Occipital lobe (tissue), 2 donors: Measurements from ENCODE around the gene TMC4. TPM values are rescaled to one million over a fixed set of nuclear protein-coding genes. Genes with fewer than 3 reads are reported as not detected.
"Not testable (repeated sequence)": the region's sequence is repeated elsewhere in the genome, so short reads cannot be mapped to it uniquely, and the experiment has no call there.

Source experiments
- DNase-seq: peaks from one replicate; lab custom pipeline; 2025; lab: John Stamatoyannopoulos, UW
- total RNA-seq: library from RNA; depleted of rRNA; stranded (reverse); fragments of >200 nt; gene quantifications from one replicate; pipeline ENCODE4 v1.2.3, GENCODE V29; 2014

Gene TMC4
- total RNA-seq, 1 donor from 2014 or later, result not detected

DNA sequence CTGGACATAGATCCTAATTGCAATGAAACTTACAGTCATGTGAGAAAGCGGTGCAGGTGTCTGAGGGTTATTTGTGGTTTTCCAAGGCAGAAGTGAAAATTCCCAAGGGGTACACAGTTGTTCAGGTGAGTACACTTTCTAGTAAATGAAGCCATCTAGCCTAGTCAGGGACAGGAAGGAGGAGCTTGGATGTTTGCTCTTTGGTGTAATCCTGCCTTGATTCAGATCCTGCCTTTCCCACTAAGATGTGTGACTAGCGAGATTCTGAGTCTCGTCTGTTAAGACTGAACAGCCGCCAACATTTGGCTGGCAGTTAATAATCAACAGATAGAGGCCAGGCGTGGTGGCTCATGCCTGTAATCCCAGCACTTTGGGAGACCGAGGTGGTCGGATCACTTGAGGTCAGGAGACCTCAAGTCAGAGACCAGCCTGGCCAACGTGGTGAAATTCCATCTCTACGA is 30.2 kb upstream of the TMC4 start:
- DNase-seq, result no peak

GRCh38 chr19:54201980-54202379 is 29.0 kb upstream of the TMC4 start:
- no peak for DNase-seq

DNA sequence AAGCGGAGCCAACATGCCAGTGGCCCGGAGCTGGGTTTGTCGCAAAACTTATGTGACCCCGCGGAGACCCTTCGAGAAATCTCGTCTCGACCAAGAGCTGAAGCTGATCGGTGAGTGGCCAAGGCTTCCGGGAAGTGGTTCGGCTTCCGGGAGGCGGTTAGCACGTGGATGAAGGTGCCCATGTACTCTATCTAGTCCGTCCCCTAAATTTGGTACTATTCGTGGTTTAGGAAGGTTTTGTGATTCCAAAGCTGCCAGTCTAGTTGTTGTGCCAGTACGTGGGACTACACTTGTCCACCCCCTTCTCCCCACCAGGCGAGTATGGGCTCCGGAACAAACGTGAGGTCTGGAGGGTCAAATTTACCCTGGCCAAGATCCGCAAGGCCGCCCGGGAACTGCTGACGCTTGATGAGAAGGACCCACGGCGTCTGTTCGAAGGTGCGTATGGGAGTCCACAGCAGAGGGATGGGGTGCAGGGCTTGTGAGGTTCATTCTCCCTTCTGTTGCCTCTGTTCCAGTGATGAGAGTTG is 28.3 kb upstream of the TMC4 start:
- DNase-seq, result no peak

- no peak for DNase-seq
Measured at GRCh38 chr19:54199401-54199800, 26.4 kb upstream of the TMC4 start.

DNA sequence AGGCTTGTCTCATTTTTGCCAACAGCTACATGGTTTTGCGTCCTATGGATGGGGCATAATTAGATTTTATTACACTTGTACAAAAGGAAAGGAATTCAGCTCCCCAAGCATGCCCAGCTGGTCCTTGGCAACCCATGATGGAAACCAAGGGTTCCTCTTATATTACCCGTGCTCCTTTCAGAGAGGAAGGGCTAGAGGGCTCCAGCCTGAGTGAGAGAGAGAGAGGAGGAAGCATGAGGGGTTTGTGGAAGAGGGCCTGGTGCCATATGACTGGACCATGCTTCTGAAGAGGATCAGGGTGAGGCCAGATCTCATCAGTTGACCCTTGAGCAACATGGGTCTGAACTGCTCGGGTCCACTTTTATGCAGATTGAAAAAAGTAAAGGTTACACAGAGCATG is 24.2 kb upstream of the TMC4 start:
- DNase-seq, result no peak

- no peak for DNase-seq
Measured at GRCh38 chr19:54196536-54196935, 23.6 kb upstream of the TMC4 start.

- DNase-seq, result not testable (repeated sequence)
Measured at GRCh38 chr19:54194463-54194862, 21.5 kb upstream of the TMC4 start.

DNA sequence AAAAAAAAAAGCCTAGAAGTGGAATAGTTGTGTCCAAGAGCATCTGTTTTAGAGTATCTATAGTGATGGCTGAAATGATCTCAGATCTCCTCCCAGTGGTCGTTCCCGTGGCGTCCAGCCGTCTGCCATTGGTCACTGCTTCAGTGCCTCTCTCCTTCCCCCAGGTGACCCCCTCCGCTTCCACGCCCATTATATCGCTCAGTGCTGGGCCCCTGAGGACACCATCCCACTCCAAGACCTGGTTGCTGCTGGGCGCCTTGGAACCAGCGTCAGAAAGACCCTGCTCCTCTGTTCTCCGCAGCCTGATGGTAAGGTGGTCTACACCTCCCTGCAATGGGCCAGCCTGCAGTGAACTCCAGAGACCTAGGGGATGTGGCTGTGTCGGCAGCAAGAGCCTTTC is 20.1 kb upstream of the TMC4 start:
- no peak for DNase-seq

- no peak for DNase-seq
Measured at GRCh38 chr19:54191811-54192453, 19.0 kb upstream of the TMC4 start.

DNA sequence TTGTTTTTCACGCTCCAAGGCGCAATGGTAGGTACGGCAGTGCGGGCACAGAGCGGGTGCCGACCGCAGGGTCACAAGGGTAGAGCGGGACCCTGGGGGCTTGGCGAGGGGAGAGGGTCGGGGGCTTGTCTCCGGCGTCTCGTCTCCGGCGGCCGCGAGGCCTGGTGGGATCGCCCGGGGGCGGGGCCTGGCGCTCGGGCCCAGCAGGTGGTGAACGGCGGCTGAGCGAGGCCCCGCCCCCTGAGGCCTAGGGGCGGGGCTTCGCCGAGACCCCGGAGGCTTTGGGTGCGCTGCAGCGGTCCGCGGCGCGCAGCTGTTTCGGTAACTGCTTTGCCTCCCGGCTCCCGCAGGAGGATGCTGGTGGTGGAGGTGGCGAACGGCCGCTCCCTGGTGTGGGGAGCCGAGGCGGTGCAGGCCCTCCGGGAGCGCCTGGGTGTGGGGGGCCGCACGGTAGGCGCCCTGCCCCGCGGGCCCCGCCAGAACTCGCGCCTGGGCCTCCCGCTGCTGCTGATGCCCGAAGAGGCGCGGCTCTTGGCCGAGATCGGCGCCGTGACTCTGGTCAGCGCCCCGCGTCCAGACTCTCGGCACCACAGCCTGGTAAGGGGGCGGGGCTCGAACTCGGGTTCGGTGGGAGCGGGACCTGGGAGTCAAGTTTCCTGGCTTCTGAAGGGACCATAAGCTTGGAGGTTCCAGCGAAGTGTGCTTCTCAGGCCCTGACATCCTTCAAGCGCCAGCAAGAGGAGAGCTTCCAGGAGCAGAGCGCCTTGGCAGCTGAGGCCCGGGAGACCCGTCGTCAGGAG is 18.3 kb upstream of the TMC4 start, which contains the start of gene TSEN34:
TSEN34 (plus strand) TSS at position 298 of the 800 bp plus-strand sequence; CDS start at position 355, 57 bp downstream.
- DNase-seq, result peak; percentile 83

DNA sequence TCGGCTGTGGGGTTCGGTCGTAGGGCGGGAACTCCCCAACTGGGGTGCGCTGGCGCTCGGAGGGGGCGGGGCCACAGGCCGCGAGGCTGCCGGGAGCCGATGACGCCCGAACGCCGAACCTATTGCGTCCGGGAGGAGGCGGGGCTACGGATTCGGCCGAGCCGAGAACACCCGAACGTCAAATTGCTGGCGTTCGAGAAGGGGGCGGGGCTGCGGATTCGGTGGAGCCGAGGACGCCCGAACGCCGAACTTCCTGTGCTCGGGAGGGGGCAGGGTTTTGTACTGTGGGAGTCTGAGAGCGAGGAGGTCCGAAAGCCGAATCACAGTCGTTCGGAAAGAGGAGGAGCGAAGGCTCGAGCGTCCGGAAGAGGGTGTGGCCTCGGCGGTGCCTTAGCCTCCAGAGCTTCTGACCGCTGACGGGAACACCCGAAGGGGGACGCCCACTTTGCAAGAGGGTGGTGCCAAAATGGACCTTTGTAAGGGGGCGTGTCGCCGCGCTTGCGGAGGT is 17.6 kb upstream of the TMC4 start:
- DNase-seq, result peak; percentile 99

- DNase-seq, result peak; percentile 99
Measured at GRCh38 chr19:54189735-54190502, 17.0 kb upstream of the TMC4 start.

DNA sequence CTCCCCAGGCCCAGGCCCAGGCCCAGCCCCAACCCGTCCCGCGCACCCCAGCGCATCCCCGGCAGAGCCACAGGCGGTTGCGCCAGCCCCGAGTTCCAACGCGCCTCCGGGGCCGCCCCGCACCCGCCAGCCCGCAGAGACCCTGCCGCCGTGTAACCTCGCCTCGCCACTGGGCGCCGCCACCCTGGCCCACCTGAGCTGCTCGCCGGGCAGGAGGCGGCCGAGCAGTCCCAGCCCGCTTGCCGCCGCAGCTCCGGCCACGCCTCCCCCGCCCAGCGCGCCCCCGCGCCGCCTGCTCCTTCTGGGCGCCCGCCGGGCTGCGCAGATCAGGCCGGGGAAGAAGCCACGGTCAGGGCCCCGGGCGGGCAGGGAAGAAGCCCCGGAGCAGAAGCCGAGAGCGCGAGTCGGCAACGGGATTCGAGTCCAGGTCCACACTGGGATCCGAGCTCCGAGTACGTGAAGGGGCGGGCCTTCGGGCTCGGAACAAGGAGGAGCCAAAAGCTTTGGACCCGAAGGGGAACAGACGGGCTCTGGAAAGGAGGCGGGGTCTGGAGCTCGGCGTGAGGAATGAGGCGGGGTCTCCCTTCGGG is 16.3 kb upstream of the TMC4 start, which contains the start of gene MBOAT7:
MBOAT7 (minus strand) TSS at position 436 of the 590 bp plus-strand sequence. CDS start 1,072 bp downstream, outside the sequence.
- no peak for DNase-seq

DNA sequence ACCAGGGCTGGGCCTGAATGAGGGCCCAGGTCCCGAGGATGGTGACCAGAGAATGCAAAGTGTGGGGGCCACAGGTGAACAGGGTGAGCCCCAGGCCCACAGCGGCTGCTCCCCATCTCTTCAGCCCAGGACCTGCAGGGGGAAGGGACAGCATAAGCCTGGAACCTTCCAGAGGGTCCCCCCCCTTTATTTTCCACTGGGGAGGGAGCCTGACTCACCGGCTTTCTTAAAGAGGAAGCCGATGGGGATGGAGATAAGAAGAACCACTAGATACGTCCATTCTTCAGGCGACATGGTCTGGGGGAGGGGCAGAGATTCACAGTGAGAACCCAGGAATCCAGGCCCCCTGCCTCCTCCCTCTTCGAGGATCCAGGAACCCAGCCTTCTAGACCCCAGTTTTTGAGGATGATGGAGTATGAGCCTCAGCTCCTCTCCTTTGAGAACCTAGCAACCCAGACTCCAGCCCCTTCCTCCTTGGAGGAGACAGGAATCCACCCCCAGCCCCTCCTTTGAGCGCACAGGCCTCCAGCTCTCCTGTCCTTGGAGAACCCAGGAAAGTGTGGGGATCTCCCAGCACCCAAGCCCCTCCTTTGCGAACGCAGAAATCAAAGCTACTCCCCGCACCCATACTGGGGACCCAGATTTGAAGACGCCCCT is 15.4 kb upstream of the TMC4 start:
- no peak for DNase-seq

- no peak for DNase-seq
Measured at GRCh38 chr19:54186934-54187381, 14.0 kb upstream of the TMC4 start.

DNA sequence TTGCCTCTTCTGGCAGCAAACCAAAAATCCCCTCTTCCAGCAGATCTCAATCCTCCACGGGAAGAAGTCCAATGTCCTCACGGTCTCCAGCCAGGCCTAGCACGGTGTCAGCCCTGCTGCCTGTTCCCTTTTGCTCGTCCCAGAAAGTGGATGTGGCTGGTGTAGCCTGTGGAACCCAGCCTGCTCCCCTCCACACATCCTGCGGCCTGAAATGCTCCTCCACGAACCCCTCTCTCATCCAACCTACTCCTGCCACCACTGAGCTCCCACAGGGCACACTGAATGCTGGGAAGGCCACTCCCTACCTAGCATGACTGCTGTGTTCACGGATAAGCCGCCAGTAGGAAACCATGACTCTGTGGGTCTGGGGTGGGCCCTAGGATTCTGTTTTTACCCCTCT is 13.4 kb upstream of the TMC4 start:
- DNase-seq, result no peak

DNA sequence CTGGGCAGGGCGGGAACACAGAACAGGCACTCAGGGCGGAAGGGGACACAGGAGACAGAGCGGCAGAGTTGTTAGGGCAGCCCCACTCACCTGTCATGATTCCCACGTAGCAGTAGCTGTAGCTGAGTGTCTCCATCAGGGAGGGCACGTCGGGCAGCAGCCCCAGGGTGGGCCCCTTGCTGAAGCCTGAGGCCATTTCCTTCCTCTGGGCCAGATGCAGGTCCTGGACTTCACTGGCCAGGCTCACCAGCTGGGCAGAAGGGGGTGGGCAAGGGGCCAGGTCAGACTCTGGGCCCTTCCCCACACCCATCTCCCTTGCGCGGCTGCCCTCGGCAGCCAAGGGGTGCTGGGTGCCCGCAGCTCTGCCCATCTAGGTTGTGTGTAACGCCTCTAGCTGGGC is 10.5 kb upstream of the TMC4 start:
- no peak for DNase-seq

DNA sequence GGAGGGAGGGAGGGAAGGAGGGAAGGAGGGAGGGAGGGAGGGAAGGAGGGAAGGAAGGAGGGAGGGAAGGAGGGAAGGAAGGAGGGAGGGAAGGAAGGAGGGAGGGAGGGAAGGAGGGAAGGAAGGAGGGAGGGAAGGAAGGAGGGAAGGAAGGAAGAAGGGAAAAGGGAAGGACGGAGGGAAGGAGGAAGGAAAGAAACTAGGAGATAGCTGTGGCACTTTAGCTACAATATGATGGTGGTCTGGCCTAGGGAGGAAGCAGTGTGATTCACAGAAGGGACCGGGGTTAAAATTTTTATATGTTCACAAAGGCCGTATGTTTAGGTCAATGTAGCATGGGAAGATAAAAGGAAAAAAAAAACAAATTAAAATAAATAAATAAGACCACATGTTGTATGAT is 8.9 kb upstream of the TMC4 start:
- DNase-seq, result not testable (repeated sequence)

DNA sequence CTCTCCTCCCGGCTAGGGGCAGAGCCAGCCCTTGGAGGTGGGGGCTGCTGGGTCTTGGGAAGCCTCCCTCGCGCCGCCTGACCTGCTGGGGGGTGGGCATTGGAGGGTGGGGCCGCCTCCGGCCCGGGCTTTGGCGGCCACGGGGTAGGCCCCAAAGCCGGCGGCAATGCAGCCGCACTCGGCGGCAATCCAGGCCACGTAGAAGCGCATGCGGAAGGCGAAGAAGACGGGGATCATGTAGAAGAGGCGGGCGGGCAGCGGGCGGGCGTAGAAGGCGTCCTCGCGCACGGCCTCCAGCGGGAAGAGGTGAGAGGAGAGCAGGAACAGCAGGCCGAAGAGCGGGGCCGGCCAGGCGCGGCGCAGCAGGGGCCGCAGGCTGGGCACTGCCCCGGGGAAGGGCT is 7.7 kb upstream of the TMC4 start:
- no peak for DNase-seq

DNA sequence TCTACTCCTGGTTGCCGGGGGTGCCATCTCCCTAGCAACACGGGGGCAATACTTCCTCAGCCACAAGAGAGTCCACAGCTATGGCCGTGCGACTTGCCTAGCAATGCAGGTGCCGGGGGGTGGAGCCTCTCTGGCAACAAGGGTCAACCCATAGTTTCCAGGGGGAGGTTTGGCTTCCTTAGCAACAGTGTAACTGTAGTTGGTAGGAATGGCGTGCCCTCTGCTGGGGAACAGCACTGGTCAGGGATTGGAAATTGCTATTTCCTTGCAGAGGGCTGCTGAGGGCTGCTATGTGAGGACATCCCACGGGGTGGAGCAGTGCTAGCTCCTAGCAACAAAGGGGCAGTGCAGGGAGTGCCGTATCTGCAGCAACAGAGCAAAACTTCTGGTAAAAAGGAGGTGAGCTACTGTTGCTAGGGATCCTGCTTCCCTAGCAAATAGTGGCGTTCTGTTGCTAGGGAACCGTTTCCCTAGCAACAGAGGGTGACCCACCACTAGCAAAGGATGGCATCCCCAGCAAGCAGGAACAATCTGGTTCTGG is 7.0 kb upstream of the TMC4 start:
- DNase-seq, result peak; percentile 22
